H1 (cell line): ENCODE measurements around the gene OPN1MW3. TPM values are rescaled to one million over a fixed set of nuclear protein-coding genes. Genes with fewer than 3 reads are reported as not detected.
"Not testable (repeated sequence)": the region's sequence is repeated elsewhere in the genome, so short reads cannot be mapped to it uniquely, and the experiment has no call there.

Experiments
- CTCF ChIA-PET: fragments of 300-600 bp; sonication (Branson Sonifier 250); formaldehyde crosslinking; loops from one replicate; lab custom pipeline; 2021; ENCODE audit not compliant: partially characterized antibody; lab: Charles Lee
- POLR2A ChIA-PET: fragments of 300-600 bp; sonication (Branson Sonifier 250); formaldehyde crosslinking; loops from one replicate; lab custom pipeline; 2021; ENCODE audit warnings: inconsistent platforms; ENCODE audit not compliant: partially characterized antibody; lab: Charles Lee
- DNase-seq, 2 experiments: peaks; one replicate each; pipeline versions ENCODE4 v3.0.0 to v3.0.0-alpha.2; 2010 to 2022; ENCODE audit warnings: low spot score in 2 of 2, low read depth in 1 of 2, mixed read lengths in 1 of 2
- FAIRE-seq: peaks from 2 replicates; lab custom pipeline; 2011; peaks lifted over from hg19 to GRCh38; lab: Jason Lieb, UNC
- H2AFZ ChIP-seq: 2 replicates; pipeline ENCODE4 v1.8.1; 2012; ENCODE audit warnings: low read length, inconsistent platforms
- H2AK5ac ChIP-seq: 2 replicates; pipeline ENCODE4 v1.6.1; 2013; ENCODE audit warnings: low read depth, low read length
- H2BK120ac ChIP-seq: replicated peaks from 2 replicates; pipeline ENCODE3; 2013; ENCODE audit warnings: low read depth, low read length, inconsistent platforms
- H2BK12ac ChIP-seq: 2 replicates; pipeline ENCODE4 v1.6.1; 2013; ENCODE audit warnings: low read depth, low read length
- H2BK15ac ChIP-seq: 2 replicates; pipeline ENCODE4 v1.6.1; 2013; ENCODE audit warnings: low read length
- H2BK20ac ChIP-seq: 2 replicates; pipeline ENCODE4 v1.6.1; 2013; ENCODE audit warnings: low read length
- H2BK5ac ChIP-seq: 2 replicates; pipeline ENCODE4 v1.6.1; 2013; ENCODE audit warnings: low read depth, low read length
- H3K14ac ChIP-seq: 2 replicates; pipeline ENCODE4 v1.6.1; 2013; ENCODE audit warnings: inconsistent platforms; ENCODE audit not compliant: insufficient read length
- H3K18ac ChIP-seq: 2 replicates; pipeline ENCODE4 v1.6.1; 2013; ENCODE audit warnings: low read length; ENCODE audit errors: extremely low read depth
- H3K23ac ChIP-seq: 2 replicates; pipeline ENCODE4 v1.6.1; 2013; ENCODE audit warnings: inconsistent platforms; ENCODE audit not compliant: insufficient read length
- H3K23me2 ChIP-seq: 2 replicates; pipeline ENCODE4 v1.6.1; 2013; ENCODE audit warnings: low read depth, low read length
- H3K27ac ChIP-seq: 2 replicates; pipeline ENCODE4 v1.6.1; 2011; ENCODE audit warnings: low read depth, low read length, inconsistent platforms
- H3K27me3 ChIP-seq, 4 experiments: replicated peaks in 1 of 4; 1 replicate in 1 of 4; 2 replicates in 3 of 4; pipeline versions ENCODE4 v1.6.1 to v1.8.1; 2011 to 2013; ENCODE audit warnings: low read length in 3 of 4, mild to moderate bottlenecking in 3 of 4, inconsistent platforms in 2 of 4, mixed read lengths in 2 of 4, moderate library complexity in 1 of 4; ENCODE audit not compliant: control insufficient read depth in 3 of 4, insufficient read depth in 3 of 4; ENCODE audit errors: extremely low read depth in 1 of 4
- H3K36me3 ChIP-seq, 4 experiments: 2 replicates each; pipeline versions ENCODE4 v1.6.1 to v1.8.1; 2011 to 2013; ENCODE audit warnings: mild to moderate bottlenecking in 4 of 4, low read length in 3 of 4, moderate library complexity in 2 of 4, control low read depth in 1 of 4, inconsistent platforms in 1 of 4; ENCODE audit not compliant: insufficient read depth in 4 of 4, control insufficient read depth in 2 of 4
- H3K4ac ChIP-seq: replicated peaks from 2 replicates; pipeline ENCODE3; 2013; ENCODE audit warnings: low read length, low read depth, mixed read lengths, inconsistent platforms; ENCODE audit not compliant: insufficient read length
- H3K4me1 ChIP-seq, 4 experiments: replicated peaks in 1 of 4; 1 replicate in 1 of 4; 2 replicates in 3 of 4; pipeline versions ENCODE4 v1.6.1 to v1.8.1; 2011 to 2013; ENCODE audit warnings: low read length in 3 of 4, inconsistent platforms in 2 of 4, mixed read lengths in 1 of 4; ENCODE audit not compliant: insufficient read depth in 4 of 4, control insufficient read depth in 3 of 4
- H3K4me2 ChIP-seq, 2 experiments: 2 replicates each; pipeline versions ENCODE4 v1.6.1 to v1.8.1; 2011 to 2013; ENCODE audit warnings: low read depth in 2 of 2, low read length in 2 of 2, control low read depth in 1 of 2, inconsistent platforms in 1 of 2, mild to moderate bottlenecking in 1 of 2; ENCODE audit not compliant: insufficient read depth in 1 of 2
- H3K4me3 ChIP-seq, 4 experiments: fragments of 200-600, 300-600 bp in 1 of 4; sonication (generic), shearing (Covaris generic), sonication (Bioruptor Twin) in 1 of 4; 2 replicates each; pipeline versions ENCODE4 v1.5.1 to v1.8.1; 2011 to 2016; ENCODE audit warnings: low read length in 4 of 4, low read depth in 3 of 4, control low read depth in 2 of 4, inconsistent platforms in 2 of 4, mild to moderate bottlenecking in 2 of 4, mixed read lengths in 1 of 4, moderate library complexity in 1 of 4; ENCODE audit not compliant: insufficient read depth in 2 of 4; ENCODE audit errors: extremely low read depth in 1 of 4
- H3K56ac ChIP-seq: replicated peaks from 2 replicates; pipeline ENCODE3; 2013; ENCODE audit warnings: low read depth, mild to moderate bottlenecking, mixed read lengths, low read length, inconsistent platforms; ENCODE audit not compliant: insufficient read length
- H3K79me1 ChIP-seq: 2 replicates; pipeline ENCODE4 v1.6.1; 2013; ENCODE audit warnings: low read depth, low read length, control low read depth
- H3K79me2 ChIP-seq, 2 experiments: 2 replicates each; pipeline versions ENCODE4 v1.6.1 to v1.8.1; 2012 to 2013; ENCODE audit warnings: low read length in 2 of 2, mild to moderate bottlenecking in 2 of 2, inconsistent platforms in 1 of 2; ENCODE audit not compliant: insufficient read depth in 2 of 2, control insufficient read depth in 1 of 2
- H3K9ac ChIP-seq, 4 experiments: replicated peaks in 1 of 4; 1 replicate in 1 of 4; 2 replicates in 3 of 4; pipeline versions ENCODE4 v1.6.1 to v1.8.1; 2011 to 2013; ENCODE audit warnings: low read depth in 3 of 4, low read length in 3 of 4, control low read depth in 2 of 4, mild to moderate bottlenecking in 2 of 4, moderate library complexity in 2 of 4, inconsistent platforms in 1 of 4; ENCODE audit errors: extremely low read depth in 1 of 4
- H3K9me3 ChIP-seq, 2 experiments: 2 replicates each; pipeline versions ENCODE4 v1.6.1 to v1.8.1; 2012 to 2013; ENCODE audit warnings: mild to moderate bottlenecking in 2 of 2, moderate library complexity in 2 of 2, control low read depth in 1 of 2, inconsistent platforms in 1 of 2, low read depth in 1 of 2, low read length in 1 of 2, mixed read lengths in 1 of 2; ENCODE audit not compliant: insufficient read depth in 2 of 2
- H4K20me1 ChIP-seq, 2 experiments: replicated peaks in 1 of 2; 2 replicates each; pipeline versions ENCODE3 to v1.8.1; 2011 to 2013; ENCODE audit warnings: inconsistent platforms in 2 of 2, low read length in 2 of 2, mild to moderate bottlenecking in 1 of 2; ENCODE audit not compliant: insufficient read depth in 2 of 2, control insufficient read depth in 1 of 2
- H4K5ac ChIP-seq: 2 replicates; pipeline ENCODE4 v1.6.1; 2013; ENCODE audit warnings: low read length, low read depth, mixed read lengths, inconsistent platforms; ENCODE audit not compliant: insufficient read length
- H4K8ac ChIP-seq: 2 replicates; pipeline ENCODE4 v1.8.0; 2013; ENCODE audit warnings: mild to moderate bottlenecking, moderate library complexity, low read length, inconsistent platforms; ENCODE audit not compliant: insufficient read depth; ENCODE audit errors: extremely low read depth
- H4K91ac ChIP-seq: replicated peaks from 2 replicates; pipeline ENCODE3; 2013; ENCODE audit warnings: low read length, mixed read lengths, inconsistent platforms; ENCODE audit not compliant: insufficient read length
- WGBS, 2 experiments: shearing (Covaris generic) in 1 of 2; methylation state at CpG; one replicate each; pipeline versions ENCODE4 v1.1.6 to v1.1.7; 2013 to 2015; ENCODE audit warnings: low lambda C conversion rate in 2 of 2, mixed read lengths in 2 of 2, inconsistent platforms in 1 of 2, low coverage in 1 of 2, missing lambda C conversion rate in 1 of 2; ENCODE audit not compliant: insufficient replicate concordance in 2 of 2, insufficient coverage in 1 of 2, insufficient read length in 1 of 2; ENCODE audit errors: extremely low coverage in 1 of 2, missing lambda C conversion rate in 1 of 2; 5-methylcytosine and 5-hydroxymethylcytosine counted together
- polyA plus RNA-seq, 7 experiments: library from polyadenylated mRNA; depleted of rRNA in 3 of 7; stranded (reverse) in 5 of 7; unstranded in 2 of 7; fragments of >200 nt in 5 of 7; fragments of 200-250 nt in 2 of 7; gene quantifications; 1 replicate in 5 of 7; 2 replicates in 1 of 7; 4 replicates in 1 of 7; pipeline versions ENCODE4 v1.2.1 to v1.2.3, GENCODE V29; 2011 to 2013; ENCODE audit warnings: missing spikeins in 2 of 7, mixed read lengths in 2 of 7
- total RNA-seq: library from RNA; stranded (reverse); fragmentation: NEBNext Ultra II Directional; extraction: Animal tissue kit (Norgen Biotek cat#: 25700); gene quantifications from 2 replicates; pipeline ENCODE4 v1.2.1, GENCODE V29; 2021

Gene OPN1MW3
- total and polyA plus RNA-seq, 2 of the 8 experiments (the other 6 are each of a cell fraction or from before 2014, with no cell fraction given): not detected

DNA sequence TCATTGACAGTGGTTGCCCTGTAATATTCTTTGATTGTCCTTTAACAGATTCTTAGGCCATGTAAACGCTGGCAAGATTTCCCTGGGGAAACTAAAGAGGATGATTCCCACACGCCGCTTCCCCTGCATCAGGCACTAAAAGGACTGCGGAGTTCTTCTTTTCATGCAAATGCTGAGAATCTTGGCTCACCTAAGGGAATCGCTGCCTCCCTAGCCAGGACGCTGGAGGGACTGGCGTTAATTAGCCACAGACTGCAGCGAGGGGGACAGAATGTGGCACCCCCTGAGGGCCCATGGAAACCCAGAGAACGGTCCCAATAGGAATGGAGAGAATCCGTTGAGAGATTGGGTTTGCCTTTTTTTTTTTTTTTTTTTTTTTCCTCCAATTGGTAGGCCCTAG lies 45.9 kb upstream of the OPN1MW3 start:
- H3K79me2 ChIP-seq, H3K36me3 ChIP-seq, H3K27me3 ChIP-seq, H3K9ac ChIP-seq, H4K91ac ChIP-seq, H3K56ac ChIP-seq, H2BK20ac ChIP-seq, H2AFZ ChIP-seq, H3K4me1 ChIP-seq, POLR2A ChIA-PET, H3K4me2 ChIP-seq, H3K4ac ChIP-seq, H3K23ac ChIP-seq, H2BK12ac ChIP-seq, H3K14ac ChIP-seq, H4K8ac ChIP-seq, H4K5ac ChIP-seq, H3K9me3 ChIP-seq, CTCF ChIA-PET, H2BK15ac ChIP-seq, H3K79me1 ChIP-seq, H2AK5ac ChIP-seq, H3K23me2 ChIP-seq, H2BK5ac ChIP-seq, H3K27ac ChIP-seq, H3K18ac ChIP-seq, H3K4me3 ChIP-seq, H4K20me1 ChIP-seq, H2BK120ac ChIP-seq, FAIRE-seq, DNase-seq: not testable (repeated sequence)
- no CpG with 5 or more reads among the region's 10 CpGs for WGBS, 2 experiments

- H3K23me2 ChIP-seq, H2BK120ac ChIP-seq, H4K5ac ChIP-seq, H3K23ac ChIP-seq, H2BK12ac ChIP-seq, H4K8ac ChIP-seq, CTCF ChIA-PET, H2BK5ac ChIP-seq, H2BK20ac ChIP-seq, H2AFZ ChIP-seq, H3K4me2 ChIP-seq, H3K4me1 ChIP-seq, H3K27ac ChIP-seq, FAIRE-seq, H3K14ac ChIP-seq, DNase-seq, H3K27me3 ChIP-seq, H4K20me1 ChIP-seq, H3K18ac ChIP-seq, H3K9ac ChIP-seq, H4K91ac ChIP-seq, H3K36me3 ChIP-seq, H2BK15ac ChIP-seq, H3K56ac ChIP-seq, H3K9me3 ChIP-seq, H3K4me3 ChIP-seq, H2AK5ac ChIP-seq, H3K79me2 ChIP-seq, H3K79me1 ChIP-seq, POLR2A ChIA-PET, H3K4ac ChIP-seq: not testable (repeated sequence)
- WGBS, 2 experiments: no CpG with 5 or more reads among the region's 16 CpGs
Observed at GRCh38 chrX:154219456-154219855, 37.9 kb upstream of the OPN1MW3 start, which contains the start of gene OPN1MW2. OPN1MW2 (plus strand) TSS chrX:154219756; CDS start chrX:154219816, 60 bp downstream.
